Inferior parietal cortex (tissue), 1 donor: ENCODE data around the gene NME5.

Experiments
- DNase-seq: peaks from one replicate; pipeline ENCODE4 v3.0.0-alpha.2; 2016; ENCODE audit errors: extremely low spot score

Gene NME5

DNA sequence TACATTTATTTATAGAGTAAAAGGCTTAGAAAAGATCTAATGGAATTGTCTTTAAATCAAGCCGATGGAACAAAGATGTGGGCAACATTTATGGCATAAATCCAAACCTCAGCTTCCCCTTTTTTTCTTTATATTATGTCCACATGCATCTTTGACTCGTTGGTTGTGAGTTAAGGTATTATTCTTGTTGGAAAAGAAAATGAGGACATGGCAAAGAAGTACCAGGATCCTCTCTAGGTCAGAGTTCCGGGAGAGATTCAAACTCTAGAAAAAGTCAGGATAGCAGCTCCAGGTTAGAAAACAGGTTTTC lies 508 bp upstream of the NME5 start:
- no peak for DNase-seq

DNA sequence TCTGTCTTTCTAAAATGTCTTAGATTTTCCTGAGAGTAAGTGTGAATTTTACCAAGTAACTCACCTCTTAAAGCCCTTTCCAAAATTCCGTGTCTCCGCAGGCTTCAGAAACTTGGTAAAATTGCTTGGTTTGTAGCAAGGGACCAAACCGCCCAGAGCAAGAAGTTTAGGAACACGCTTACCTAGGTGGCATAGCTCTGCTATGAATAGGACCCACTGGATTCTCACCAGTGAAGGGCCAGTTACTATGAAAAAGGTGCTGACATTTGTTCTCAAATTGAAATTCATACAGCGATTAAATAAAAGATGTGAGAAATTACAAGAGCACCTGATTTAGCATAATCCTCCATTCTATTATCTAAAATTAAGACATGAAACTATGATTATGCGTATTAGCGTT lies 6.7 kb downstream of the NME5 start:
- no peak for DNase-seq

DNA sequence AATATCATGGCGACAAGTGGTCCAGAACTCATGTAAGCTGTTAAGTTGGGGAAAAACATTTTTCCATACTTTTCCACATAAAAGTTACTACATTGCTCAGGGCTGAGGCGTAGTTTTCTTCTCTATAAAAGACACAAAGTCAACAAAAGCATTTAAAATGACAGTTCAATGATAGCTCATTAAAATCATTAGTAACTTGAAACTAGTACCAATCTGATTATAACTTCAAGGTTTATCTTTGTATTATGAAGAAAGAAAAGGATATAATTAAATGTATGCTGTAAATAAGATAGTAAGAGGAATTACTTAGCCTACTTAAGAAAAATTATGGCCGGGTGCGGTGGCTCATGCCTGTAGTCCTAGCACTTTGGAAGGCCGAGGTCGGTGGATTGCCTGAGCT lies 9.9 kb downstream of the NME5 start:
- DNase-seq, result no peak

DNA sequence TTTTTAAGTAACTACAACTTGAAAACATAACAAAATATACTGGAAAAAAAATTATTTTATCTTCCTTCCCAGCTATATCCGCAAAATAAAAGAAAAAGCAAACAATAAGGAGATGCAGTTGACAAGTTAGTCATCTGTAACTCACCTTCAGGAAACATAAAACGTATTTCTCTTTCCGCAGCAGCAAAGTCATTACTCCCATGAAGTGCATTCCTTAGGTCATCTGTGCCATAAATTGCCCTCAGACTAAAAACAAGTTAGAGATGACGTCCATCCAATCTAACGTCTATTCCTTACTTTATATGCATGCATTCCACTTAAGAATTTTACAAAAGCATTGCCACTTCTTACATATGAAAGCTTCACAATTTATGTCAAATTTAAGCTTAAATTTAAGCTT lies 10.9 kb downstream of the NME5 start:
- DNase-seq, result no peak

DNA sequence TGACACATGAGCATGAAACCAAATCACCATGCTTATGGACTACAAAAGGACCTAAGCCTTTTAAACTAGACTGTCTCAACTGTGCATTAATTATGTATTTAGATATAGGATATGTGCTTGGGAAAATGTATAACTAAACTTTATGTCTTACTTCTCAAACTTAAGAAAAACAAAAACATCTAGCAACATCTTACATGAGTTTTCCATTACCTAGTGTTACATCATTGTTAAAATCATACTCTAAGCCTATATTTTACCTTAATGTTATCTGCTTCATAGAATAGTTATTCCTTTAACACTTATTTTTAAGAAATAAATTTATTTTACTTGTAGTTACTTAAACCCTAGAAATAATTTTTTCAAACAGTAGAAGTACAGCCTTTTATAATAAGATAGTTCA lies 24.0 kb downstream of the NME5 start:
- no peak for DNase-seq

DNA sequence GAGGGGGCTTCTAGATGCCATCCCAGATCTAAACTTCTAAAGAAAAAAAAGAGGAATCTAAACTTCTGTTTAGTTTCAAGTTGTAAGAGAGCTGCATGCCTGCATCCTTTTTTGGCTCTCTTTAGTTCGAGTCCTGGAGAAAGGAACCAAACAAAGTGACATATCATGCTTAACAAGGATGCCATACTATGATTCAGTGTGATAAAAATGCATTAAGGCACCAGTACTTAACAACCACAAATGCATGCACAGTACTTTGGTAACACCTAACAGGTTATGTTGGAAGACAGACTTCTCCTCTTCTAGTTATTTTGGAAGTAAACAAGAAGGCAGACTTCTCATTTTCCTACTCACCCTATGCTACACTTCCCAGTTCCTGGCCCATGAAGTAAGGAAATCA lies 27.3 kb downstream of the NME5 start:
- no peak for DNase-seq

DNA sequence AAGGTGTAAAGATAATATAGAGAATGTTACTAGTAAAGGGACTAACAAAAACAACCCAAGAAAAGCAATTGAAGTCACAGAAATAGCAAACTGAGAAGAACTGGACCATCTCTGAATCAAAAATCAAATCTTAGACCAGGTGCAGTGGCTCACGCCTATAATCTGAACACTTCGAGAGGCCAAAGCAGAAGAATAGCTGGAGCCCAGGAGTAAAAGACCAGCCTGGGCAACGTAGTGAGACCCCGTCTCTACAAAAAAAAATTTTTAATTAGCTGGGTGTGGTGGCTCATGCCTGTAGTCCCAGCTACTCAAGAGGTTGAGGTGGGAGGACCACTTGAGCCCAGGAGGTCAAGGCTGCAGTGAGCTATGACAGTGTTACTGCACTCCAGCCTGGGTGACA lies 28.0 kb downstream of the NME5 start:
- no peak for DNase-seq

DNA sequence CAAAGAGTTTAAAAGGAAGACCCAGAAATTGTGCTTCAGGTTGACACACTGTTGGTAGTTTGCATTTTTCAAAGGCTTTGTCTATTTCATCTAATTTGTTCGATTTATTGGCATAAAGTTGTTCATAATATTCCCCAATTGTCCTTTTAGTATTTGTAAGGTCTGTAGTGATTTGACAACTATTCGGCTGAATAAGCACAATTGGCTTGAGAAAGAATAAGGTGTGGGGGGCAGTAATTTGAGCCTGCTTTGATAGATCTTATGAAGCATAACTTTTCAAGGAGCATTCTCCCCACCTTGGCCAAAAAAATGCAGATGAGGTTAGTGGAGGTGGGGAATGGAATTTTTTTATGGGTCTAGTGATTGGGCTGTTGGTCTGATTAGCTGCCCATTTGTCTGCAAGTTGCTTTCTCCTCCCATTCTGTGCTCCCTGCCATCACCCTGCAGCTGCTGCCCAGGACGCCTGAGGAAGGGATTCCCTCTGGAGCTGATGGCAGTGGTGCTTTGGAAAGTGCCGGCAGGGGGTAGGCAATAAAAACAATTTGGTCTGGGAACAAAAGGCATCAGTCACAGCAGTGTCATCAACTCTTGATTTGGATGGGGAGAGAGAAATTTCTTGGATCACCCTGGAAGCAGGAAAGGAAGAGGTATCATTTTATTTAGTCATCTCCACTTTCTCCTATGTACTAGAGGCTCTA lies 28.8 kb downstream of the NME5 start:
- no peak for DNase-seq

DNA sequence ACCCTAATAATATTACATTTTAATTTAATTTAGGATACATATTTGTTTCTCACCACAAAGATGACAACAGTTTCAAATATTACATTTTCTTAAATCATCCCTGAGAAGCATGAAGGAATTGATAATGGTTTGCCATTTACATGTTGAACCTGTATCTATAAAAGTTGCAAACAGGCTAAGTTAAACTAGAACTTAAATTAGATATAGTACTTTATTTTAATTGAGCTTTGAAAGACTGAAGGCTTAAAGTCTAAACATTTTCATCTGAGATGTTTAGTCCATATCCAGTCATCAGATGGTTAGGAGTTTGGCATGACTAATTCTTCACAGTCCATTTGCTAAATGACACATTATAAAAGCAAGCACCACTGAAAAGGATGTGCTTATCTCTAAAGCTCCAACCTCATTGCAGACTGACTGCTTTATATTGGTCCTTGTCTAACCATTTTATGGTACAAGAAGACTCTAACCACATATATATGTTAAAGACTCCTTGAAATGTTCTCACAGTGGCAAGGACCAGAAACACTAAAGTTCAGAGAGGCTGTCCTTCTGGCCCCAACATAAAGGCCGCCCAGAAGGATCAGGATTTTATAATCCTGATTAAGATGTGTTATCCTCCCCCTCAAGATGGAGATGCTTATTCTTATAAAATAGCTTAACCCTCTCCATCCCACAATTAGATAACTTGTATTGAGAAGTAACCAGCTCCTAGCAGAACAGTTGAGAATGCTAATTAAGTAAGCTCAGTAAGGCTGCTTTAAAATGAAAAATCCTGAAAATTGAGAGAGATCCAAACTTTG lies 29.6 kb downstream of the NME5 start:
- no peak for DNase-seq

DNA sequence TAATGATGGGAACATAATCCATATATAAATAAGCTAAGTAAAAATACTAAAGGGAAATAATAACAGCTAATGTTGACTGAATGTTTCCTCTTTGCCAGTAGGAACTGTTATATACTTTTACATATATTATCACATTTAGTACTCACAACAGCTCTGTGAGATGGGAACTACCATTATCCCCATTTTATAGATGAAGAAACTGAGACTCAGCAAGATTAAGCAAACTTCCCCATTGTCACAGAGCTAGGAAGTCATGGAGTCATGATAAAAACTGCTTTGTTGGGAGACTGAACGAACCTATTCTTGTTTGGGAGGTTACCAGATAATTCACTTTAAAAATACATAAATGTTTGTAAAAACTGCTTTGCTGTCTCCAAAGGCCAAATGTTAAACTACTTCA lies 32.0 kb downstream of the NME5 start:
- no peak for DNase-seq

DNA sequence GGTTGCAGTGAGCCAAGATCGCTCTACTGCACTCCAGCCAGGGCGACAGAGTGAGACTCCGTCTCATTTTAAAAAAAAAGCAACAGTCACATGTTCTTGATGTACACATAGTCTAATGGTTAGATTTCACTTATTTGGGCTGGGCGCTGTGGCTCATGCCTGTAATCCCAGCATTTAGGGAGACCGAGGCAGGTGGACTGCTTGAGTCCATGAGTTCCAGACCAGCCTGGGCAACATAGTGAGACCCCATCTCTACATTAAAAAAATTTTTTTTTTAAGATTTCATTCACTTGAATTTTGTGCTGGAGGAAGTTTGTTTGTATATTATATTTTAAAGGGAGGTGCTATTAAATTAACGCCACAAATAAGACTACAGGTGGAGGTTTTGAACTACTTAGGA lies 33.5 kb downstream of the NME5 start:
- DNase-seq, result no peak

DNA sequence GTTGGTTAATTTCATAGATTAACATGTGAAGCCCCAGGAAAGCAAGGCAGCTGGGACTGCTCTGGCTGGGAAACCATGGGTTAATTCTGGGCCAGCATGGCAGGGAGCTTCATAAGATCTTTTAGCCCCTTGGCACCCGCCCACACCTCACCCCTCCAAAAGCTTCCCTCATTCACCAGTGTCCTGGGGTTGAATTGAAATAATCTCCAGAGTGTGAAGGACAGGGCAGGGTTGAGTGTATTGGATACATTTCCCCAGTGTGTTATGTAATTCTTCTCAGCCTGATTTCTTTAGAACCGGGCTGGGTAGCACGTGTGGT lies 36.0 kb downstream of the NME5 start:
- DNase-seq, result no peak

DNA sequence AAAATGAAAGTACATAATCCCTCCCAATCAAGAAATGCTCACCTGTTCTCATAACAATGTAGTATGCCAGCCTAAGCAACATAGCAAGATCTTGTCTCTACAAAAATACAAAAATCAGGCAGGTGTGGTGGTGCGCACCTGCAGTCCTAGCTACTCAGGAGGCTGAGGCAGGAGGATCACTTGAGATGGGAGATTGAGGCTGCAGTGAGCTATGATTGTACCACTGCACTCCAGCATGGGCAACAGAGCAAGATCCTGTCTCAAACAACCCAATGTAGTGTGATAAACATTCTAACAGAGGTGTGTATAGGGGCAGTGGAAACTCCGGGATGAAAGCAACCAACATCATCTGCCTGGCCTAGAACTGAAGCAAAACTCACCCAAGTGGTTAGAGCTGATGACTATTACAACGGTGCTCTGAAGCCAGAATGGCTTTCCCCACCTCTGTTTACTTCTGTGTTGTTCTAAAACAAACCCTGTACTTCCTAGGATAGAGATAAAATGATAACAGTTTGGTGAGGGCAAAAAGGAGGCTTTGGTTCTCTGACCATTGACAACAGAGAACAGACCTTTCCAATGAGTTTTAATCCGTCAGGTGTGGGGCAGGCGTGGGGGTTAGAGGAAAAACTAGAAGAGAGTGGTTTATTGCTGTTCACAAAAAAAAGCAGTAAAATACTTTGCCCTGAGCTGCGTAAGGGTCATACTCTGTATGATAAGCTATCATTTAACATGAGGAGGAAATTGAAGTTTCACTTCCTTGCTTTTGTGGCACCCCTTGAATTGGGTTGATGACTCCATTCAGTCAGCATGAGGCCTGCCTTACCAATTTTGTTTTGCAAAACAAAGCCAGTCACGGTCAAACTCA lies 36.5 kb downstream of the NME5 start:
- no peak for DNase-seq

DNA sequence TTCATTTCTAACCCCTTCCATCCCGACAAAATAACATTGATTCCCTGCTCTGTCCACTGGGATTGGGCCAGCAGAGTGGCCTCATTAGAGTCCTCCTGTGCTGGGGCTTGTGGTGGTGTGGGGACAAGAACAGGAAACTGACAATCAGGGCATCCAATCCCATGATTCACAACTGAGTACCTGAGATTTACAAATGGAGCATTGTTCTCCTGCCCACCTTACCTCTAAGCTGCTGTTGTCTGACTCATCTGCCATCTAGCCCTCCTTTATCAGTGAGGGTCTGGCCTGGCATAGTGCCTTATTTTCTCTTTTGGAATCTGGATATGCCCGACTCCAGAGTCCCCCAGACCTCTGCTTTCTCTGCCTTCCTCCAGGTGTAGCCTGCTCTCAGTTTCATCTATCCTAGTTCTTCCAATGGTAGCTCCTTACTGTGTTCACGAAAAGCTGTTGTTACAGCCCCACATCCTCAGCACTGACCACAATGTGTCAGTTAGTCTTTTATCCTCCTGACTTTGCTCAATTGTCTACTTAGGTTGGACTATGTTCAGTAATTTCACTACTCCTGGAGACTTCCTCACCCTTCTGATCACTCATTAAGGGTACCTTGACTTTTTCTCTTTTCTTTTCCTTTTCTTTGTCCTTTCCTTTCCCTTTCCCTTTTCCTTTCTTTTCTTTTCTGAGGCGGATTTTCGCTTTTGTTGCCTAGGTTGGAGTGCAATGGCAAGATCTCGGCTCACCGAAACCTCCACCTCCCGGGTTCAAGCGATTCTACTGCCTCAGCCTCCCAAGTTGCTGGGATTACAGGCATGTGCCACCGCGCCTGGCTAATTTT lies 42.0 kb downstream of the NME5 start:
- DNase-seq, result no peak

DNA sequence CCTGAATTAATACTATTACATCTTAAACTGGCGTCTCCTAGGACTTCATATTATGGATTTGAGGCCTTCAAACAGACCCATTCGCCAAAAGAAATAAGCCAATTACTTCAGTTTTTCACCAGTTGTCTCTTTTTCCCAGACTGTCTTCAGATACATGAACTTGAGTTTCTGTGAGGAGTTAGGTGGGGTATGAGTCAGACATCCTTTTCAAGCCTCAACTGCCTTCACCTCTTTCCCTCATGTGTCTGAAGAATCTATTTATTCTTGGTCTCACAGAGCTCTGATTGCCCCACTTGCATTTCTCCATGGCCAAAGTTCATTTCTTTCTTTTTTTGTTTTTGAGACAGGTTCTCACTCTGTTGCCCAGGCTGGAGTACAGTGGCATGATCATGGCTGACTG lies 42.9 kb downstream of the NME5 start:
- DNase-seq, result no peak

DNA sequence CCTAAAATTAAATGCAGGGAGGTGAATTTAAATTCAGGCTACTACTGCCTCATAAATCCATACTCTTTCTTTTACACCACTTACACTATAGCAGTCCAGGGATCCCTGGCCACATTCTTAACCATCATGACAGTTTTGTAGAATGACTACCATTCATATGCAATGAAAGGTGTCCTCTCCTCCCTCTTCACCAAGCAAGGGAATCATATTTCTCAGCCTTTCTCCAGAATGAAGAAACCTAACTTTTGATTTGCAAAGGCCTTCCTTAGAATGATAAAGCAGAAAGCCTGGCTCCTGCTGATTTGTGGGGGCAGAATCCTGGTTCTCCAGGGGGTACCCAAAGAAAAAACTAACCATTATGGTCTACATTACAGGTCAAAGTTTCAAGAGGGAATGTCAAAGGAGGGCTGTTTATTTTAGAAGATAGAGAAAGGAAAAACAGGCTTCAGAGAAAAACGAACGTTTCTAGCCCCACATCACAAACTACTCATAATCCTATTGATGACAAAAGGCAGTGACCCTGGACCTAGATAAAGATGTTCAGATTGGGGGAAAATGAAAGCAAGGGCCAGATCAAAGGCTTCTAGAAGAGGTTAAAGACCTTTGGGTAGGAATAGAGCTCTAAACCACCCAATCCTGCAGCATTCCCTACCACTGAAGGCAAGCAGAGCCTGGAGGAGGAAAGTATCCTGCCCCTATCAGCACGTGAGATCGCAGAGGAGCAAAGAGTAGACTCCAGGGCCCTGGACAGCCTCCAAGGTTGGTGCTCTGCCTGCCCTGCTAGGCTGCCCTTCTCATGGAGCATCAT lies 43.9 kb downstream of the NME5 start:
- no peak for DNase-seq

DNA sequence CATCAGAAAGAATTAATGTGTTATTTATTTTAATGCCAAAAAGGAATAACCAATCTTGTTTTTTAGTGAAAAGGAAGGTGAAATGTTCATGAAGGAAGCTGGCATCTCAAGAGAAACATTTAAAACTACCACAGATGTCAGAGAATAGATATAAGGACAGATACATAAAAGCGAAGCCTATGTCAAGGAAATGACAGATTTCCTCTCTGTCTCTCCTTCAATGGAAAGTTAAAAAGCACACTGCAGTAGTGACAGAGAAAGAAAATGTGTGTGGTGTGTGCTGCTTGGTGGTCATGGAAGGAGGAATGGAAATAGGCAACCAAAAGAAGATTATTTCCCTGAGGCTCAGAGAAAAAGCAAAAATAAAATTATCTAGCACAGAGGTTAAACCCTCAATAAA lies 46.2 kb downstream of the NME5 start:
- DNase-seq, result no peak

DNA sequence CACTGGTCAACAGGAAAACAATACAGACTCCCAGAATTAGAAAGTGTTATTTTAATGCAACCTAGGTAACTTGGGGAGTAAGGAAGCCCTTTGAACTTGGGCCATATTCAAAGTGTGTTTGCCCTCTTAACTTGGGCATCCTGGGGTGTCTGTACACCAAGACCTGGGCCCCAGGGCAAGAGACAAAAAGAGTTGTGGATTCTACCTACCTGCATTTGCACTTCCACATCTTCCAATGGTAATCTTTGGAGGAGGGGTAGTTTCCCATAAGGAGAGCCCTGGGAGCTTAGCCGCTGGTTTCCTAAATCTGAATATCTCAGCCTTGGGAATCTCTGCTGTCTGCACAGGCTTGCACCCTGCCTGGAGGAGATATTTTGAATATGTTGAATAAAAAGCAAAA lies 46.9 kb downstream of the NME5 start:
- DNase-seq, result no peak

DNA sequence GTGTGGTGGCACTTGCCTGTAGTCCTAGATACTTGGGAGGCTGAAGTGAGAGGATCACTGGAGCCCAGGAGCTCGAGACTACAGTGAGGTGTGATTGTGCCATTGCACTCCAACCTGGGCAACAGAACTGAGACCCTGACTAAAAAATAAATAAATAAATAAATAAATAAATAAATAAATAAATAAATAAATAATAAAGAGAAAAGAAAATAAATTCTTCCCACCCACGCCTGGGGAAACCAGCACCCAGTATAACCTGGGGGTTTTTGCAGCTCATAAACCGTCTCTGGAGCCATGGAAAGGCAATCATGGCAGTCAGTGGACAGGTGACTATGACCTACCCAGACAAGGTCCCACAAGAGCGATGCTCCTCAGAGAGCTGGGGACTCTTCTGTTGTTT lies 47.5 kb downstream of the NME5 start:
- DNase-seq, result no peak

DNA sequence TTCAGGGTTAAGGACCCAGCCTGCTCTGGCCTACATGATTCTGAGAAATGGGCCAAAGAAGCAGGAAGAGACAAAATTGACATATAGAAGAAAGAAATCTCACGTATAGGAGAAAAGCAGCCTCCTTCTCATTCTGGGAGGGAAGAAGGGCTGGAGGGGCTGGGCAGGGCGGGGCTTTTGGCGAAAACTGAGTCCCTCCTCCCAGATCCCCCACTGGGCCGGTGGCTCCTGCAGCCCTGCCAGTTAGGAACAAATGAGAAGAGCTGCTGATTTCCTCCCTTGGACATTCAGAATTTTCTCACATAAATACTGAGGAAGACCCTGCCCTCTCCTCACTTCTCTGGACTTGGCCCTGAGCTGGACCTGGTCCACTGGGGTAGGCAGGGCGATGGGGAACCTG lies 55.5 kb downstream of the NME5 start, which contains the start of gene WNT8A:
TSS of gene WNT8A (plus strand) at position 332 of the 400 bp plus-strand sequence. CDS start 95 bp downstream, outside the sequence.
- no peak for DNase-seq

DNA sequence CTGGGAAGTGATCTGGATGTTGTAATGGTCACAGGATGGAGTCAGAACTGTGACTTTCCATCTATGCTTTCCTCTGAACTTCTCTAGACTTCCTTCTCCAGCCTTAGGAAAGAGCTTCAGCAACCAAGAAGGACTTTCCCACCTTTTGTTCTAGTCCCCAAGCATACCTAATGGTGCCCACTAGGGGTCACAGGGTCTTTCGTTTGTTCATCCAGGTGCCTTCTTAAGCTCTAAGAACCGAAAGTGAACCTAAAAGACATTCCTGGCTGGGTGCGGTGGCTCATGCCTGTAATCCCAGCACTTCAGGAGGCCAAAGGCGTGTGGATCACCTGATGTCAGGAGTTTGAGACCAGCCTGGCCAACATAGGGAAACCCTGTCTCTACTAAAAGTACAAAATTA lies 57.2 kb downstream of the NME5 start:
- DNase-seq, result no peak
